PC-3 (cell line): ENCODE measurements around the gene EPHB1. TPM values are rescaled to one million over a fixed set of nuclear protein-coding genes. Genes with fewer than 3 reads are reported as not detected.

Source experiments
- ATAC-seq: fragments of 200-7000 bp; cut with Tn5 transposase; 2 replicates; pipeline ENCODE4 v1.9.1; 2020; ENCODE audit warnings: mild to moderate bottlenecking, moderate library complexity
- BruUV-seq: library from RNA; stranded (reverse); fragments of 400-500 nt; replicated peaks from 2 replicates; lab custom pipeline; 2021; lab: Mats Ljungman, UMichigan
- CTCF ChIA-PET: fragments of 300-600 bp; sonication (Branson Sonifier 250); formaldehyde crosslinking; loops from one replicate; lab custom pipeline; 2022; ENCODE audit warnings: antibody characterized with exemption; lab: Charles Lee
- POLR2A ChIA-PET: fragments of 300-600 bp; sonication (Branson Sonifier 250); formaldehyde crosslinking; loops from one replicate; lab custom pipeline; 2022; ENCODE audit warnings: antibody characterized with exemption; ENCODE audit not compliant: unreplicated experiment; lab: Charles Lee
- DNase-seq: peaks from one replicate; pipeline ENCODE4 v3.0.0-alpha.2; 2015
- H2AFZ ChIP-seq: fragments of 300-600 bp; sonication (generic); 2 replicates; pipeline ENCODE4 v1.6.0; 2016; ENCODE audit warnings: antibody characterized with exemption, low read length
- H3F3A ChIP-seq: fragments of 300-600 bp; sonication (generic); one replicate; pipeline ENCODE4 v1.6.0; 2017; ENCODE audit warnings: antibody characterized with exemption, low read length, control low read depth, mild to moderate bottlenecking; ENCODE audit not compliant: unreplicated experiment
- H3K27ac ChIP-seq: fragments of 300-600 bp; sonication (generic); 2 replicates; pipeline ENCODE4 v1.5.1; 2016; ENCODE audit warnings: mild to moderate bottlenecking, low read length
- H3K27me3 ChIP-seq: fragments of 300-600 bp; sonication (generic); 2 replicates; pipeline ENCODE4 v1.6.1; 2016; ENCODE audit warnings: low read length, mixed read lengths
- H3K36me3 ChIP-seq: fragments of 300-600 bp; sonication (generic); 2 replicates; pipeline ENCODE4 v1.6.1; 2016; ENCODE audit warnings: low read depth, mixed run types, low read length, mixed read lengths
- H3K4me1 ChIP-seq: fragments of 300-600 bp; sonication (generic); 2 replicates; pipeline ENCODE4 v1.5.1; 2016; ENCODE audit warnings: low read length; ENCODE audit not compliant: insufficient read depth
- H3K4me2 ChIP-seq: fragments of 300-600 bp; sonication (generic); 2 replicates; pipeline ENCODE4 v1.6.0; 2016; ENCODE audit warnings: low read length
- H3K4me3 ChIP-seq: fragments of 300-600 bp; sonication (generic); 2 replicates; pipeline ENCODE4 v1.5.1; 2016; ENCODE audit warnings: mild to moderate bottlenecking, low read length, mixed read lengths
- H3K79me2 ChIP-seq: fragments of 300-600 bp; sonication (generic); 2 replicates; pipeline ENCODE4 v1.6.1; 2017; ENCODE audit warnings: low read length, mixed read lengths
- H3K9ac ChIP-seq: fragments of 300-600 bp; sonication (generic); 2 replicates; pipeline ENCODE4 v1.6.0; 2016; ENCODE audit warnings: mild to moderate bottlenecking, low read length
- H3K9me2 ChIP-seq: fragments of 300-600 bp; sonication (generic); replicated peaks from 2 replicates; pipeline ENCODE4 v1.6.1; 2016; ENCODE audit warnings: mixed run types, low read length, mixed read lengths
- H3K9me3 ChIP-seq: fragments of 300-600 bp; sonication (generic); 2 replicates; pipeline ENCODE4 v1.6.1; 2016; ENCODE audit warnings: low read length, mixed read lengths
- H4K20me1 ChIP-seq: fragments of 300-600 bp; sonication (generic); 2 replicates; pipeline ENCODE4 v1.6.1; 2016; ENCODE audit warnings: low read length, mixed read lengths
- CTCF ChIP-seq: fragments of 300-600 bp; sonication (generic); conservative IDR thresholded peaks from 2 replicates; pipeline ENCODE4 v1.5.1; 2017; ENCODE audit warnings: antibody characterized with exemption, low read depth, mild to moderate bottlenecking, low read length
- EZH2 ChIP-seq: fragments of 300-600 bp; sonication (generic); IDR thresholded peaks from one replicate; pipeline ENCODE4 v1.6.1; 2017; ENCODE audit warnings: antibody characterized with exemption, mild to moderate bottlenecking, low read length; ENCODE audit not compliant: unreplicated experiment
- EZH2phosphoT487 ChIP-seq: fragments of 300-600 bp; sonication (generic); IDR thresholded peaks from 2 replicates; pipeline ENCODE4 v1.6.1; 2018; ENCODE audit warnings: mild to moderate bottlenecking, antibody characterized with exemption, low read length, borderline replicate concordance
- intact Hi-C: fragments of 100-400 bp; cut with micrococcal nuclease; formaldehyde crosslinking; loops from 2 replicates; pipeline ENCODE4 v1.9.0; 2023
- total RNA-seq: library from RNA; depleted of rRNA; stranded (reverse); fragments of >200 nt; gene quantifications from 2 replicates; pipeline ENCODE4 v1.2.3, GENCODE V29; 2014

Gene EPHB1
- total RNA-seq, 1 experiment from 2014 or later, result 0.69 TPM

- Histone ChIP-seq H3K4me3 (no peak overlapping the region), H3K27ac (no peak overlapping the region), H3K4me2 (no peak overlapping the region), H3K9me2 (no peaks in the 10 kb centered on the region), H3K9me3 (no peaks in the 10 kb centered on the region), H3K79me2 (no peaks in the 10 kb centered on the region), H3K36me3 (no peaks in the 10 kb centered on the region), H3K27me3 (no peaks in the 10 kb centered on the region), H3K4me1 (no peaks in the 10 kb centered on the region), H4K20me1 (no peaks in the 10 kb centered on the region), H3F3A (no peaks in the 10 kb centered on the region), H2AFZ (no peak overlapping the region), H3K9ac (no peak overlapping the region)
- DNase-seq (no peak), ATAC-seq (no peak)
- intact Hi-C loops, result no loop called here
- ChIA-PET POLR2A (no interaction called here), CTCF (no interaction called here)
- no TSS peak for BruUV-seq
- no peak for TF ChIP-seq EZH2
- no peak for TF ChIP-seq EZH2phosphoT487
- TF ChIP-seq CTCF, result no peak
Measured at GRCh38 chr3:134880431-134880830, 85.4 kb downstream of the EPHB1 start.

- no peak for DNase-seq
- Histone ChIP-seq H4K20me1 (no peaks in the 10 kb centered on the region), H3K9me2 (no peaks in the 10 kb centered on the region), H3K79me2 (no peaks in the 10 kb centered on the region), H3K36me3 (no peaks in the 10 kb centered on the region), H3K27ac (no peak overlapping the region), H3K4me1 (no peaks in the 10 kb centered on the region), H3K4me2 (no peak overlapping the region), H3K27me3 (no peaks in the 10 kb centered on the region), H3F3A (no peaks in the 10 kb centered on the region), H2AFZ (no peak overlapping the region), H3K9me3 (no peaks in the 10 kb centered on the region), H3K9ac (no peak overlapping the region), H3K4me3 (no peak overlapping the region)
- intact Hi-C loops, result no loop called here
- ATAC-seq, result no peak
- BruUV-seq, result no TSS peak
- POLR2A ChIA-PET, result no interaction called here
- TF ChIP-seq EZH2phosphoT487, result no peak
- no peak for TF ChIP-seq CTCF
- TF ChIP-seq EZH2, result no peak
- CTCF ChIA-PET, result no interaction called here
Measured at GRCh38 chr3:134881305-134881704, 86.2 kb downstream of the EPHB1 start.

- H3K27ac ChIP-seq, result no peak overlapping the region
- H3K36me3 ChIP-seq, result no peaks in the 10 kb centered on the region
- H3K9me3 ChIP-seq, result no peaks in the 10 kb centered on the region
- no peaks in the 10 kb centered on the region for H3K4me1 ChIP-seq
- H3K9ac ChIP-seq, result no peak overlapping the region
- intact Hi-C loops, result no loop called here
- no peak overlapping the region for H2AFZ ChIP-seq
- H3K4me2 ChIP-seq, result no peak overlapping the region
- POLR2A ChIA-PET, result no interaction called here
- ATAC-seq (no peak), DNase-seq (no peak)
- no peaks in the 10 kb centered on the region for H3F3A ChIP-seq
- H3K79me2 ChIP-seq, result no peaks in the 10 kb centered on the region
- no peak for TF ChIP-seq CTCF
- TF ChIP-seq EZH2phosphoT487, result no peak
- no peak for TF ChIP-seq EZH2
- CTCF ChIA-PET, result no interaction called here
- H3K4me3 ChIP-seq, result no peak overlapping the region
- no peaks in the 10 kb centered on the region for H3K9me2 ChIP-seq
- no peaks in the 10 kb centered on the region for H3K27me3 ChIP-seq
- no TSS peak for BruUV-seq
- H4K20me1 ChIP-seq, result no peaks in the 10 kb centered on the region
Measured at GRCh38 chr3:134883697-134884385, 88.8 kb downstream of the EPHB1 start.
